Iris pigment epithelial cell (primary cell): Measurements from ENCODE around the gene NFATC4.
"Not testable (repeated sequence)": the region's sequence is repeated elsewhere in the genome, so short reads cannot be mapped to it uniquely, and the experiment has no call there.

ENCODE experiments used
- DNase-seq: peaks from one replicate; pipeline ENCODE4 v3.0.0-alpha.2; 2011; ENCODE audit warnings: low read depth

The NFATC4 gene

GRCh38 chr14:24339284-24340151 is 28.5 kb upstream of the NFATC4 start, which contains the start of gene RIPK3:
TSS of gene RIPK3 (minus strand) at chr14:24339991. CDS start at chr14:24339826, 165 bp downstream.
- DNase-seq: no peak

- no peak for DNase-seq
These were observed 27.4 kb upstream of the NFATC4 start for GRCh38 chr14:24340606-24341005.

GRCh38 chr14:24342889-24343288 is 25.1 kb upstream of the NFATC4 start:
- no peak for DNase-seq

- DNase-seq: no peak
These were observed 24.0 kb upstream of the NFATC4 start for GRCh38 chr14:24343795-24344660.

- DNase-seq: no peak
These were observed 20.9 kb upstream of the NFATC4 start for GRCh38 chr14:24347134-24347533.

GRCh38 chr14:24348186-24348585 is 19.8 kb upstream of the NFATC4 start:
- no peak for DNase-seq

- no peak for DNase-seq
These were observed 18.2 kb upstream of the NFATC4 start for GRCh38 chr14:24349742-24350141.

- DNase-seq: peak; percentile 43
These were observed 16.5 kb upstream of the NFATC4 start for GRCh38 chr14:24351517-24351916.

- DNase-seq: peak; percentile 77
These were observed 14.2 kb upstream of the NFATC4 start for GRCh38 chr14:24353559-24354481.

- DNase-seq: not testable (repeated sequence)
These were observed 13.5 kb upstream of the NFATC4 start for GRCh38 chr14:24354482-24354825.

- no peak for DNase-seq
These were observed 13.0 kb upstream of the NFATC4 start for GRCh38 chr14:24355009-24355408.

GRCh38 chr14:24356208-24356607 is 11.8 kb upstream of the NFATC4 start:
- DNase-seq: no peak

- no peak for DNase-seq
These were observed 7.7 kb upstream of the NFATC4 start for GRCh38 chr14:24360281-24360680.

- no peak for DNase-seq
These were observed 6.7 kb upstream of the NFATC4 start for GRCh38 chr14:24361326-24361725.

- DNase-seq: no peak
These were observed 5.6 kb upstream of the NFATC4 start for GRCh38 chr14:24362241-24362960.

GRCh38 chr14:24363401-24363800 is 4.6 kb upstream of the NFATC4 start:
- no peak for DNase-seq

- DNase-seq: no peak
These were observed 3.1 kb upstream of the NFATC4 start for GRCh38 chr14:24364841-24365240.

GRCh38 chr14:24365600-24366412 is 2.2 kb upstream of the NFATC4 start:
- peak; percentile 94 for DNase-seq

GRCh38 chr14:24366413-24366720 is 1.6 kb upstream of the NFATC4 start:
- no peak for DNase-seq

- DNase-seq: peak; percentile 93
These were observed 1.1 kb upstream of the NFATC4 start for GRCh38 chr14:24366721-24367513.
